Psoas muscle (tissue), 8 donors: ENCODE data around the gene SEMA4D. TPM values are rescaled to one million over a fixed set of nuclear protein-coding genes. Genes with fewer than 3 reads are reported as not detected.

Experiments used
- ATAC-seq, 4 donors: fragments of 200-7000 bp; cut with Tn5 transposase; one replicate each; pipeline ENCODE4 v1.9.1; 2020; ENCODE audit warnings: moderate library complexity in 3 of 4, mild to moderate bottlenecking in 2 of 4
- DNase-seq, 2 donors: peaks; one replicate each; pipeline ENCODE4 v3.0.0-alpha.2; 2020
- H3K27ac ChIP-seq: fragments of 200-600 bp; one replicate; pipeline ENCODE4 v1.8.0; 2022
- H3K27me3 ChIP-seq, 3 donors: fragments of 200-600 bp in 1 of 3; one replicate each; pipeline versions ENCODE4 v1.6.1 to v1.8.0; 2013 to 2022; ENCODE audit warnings: low read length in 2 of 3, mild to moderate bottlenecking in 2 of 3, moderate library complexity in 1 of 3; ENCODE audit not compliant: insufficient read depth in 3 of 3
- H3K36me3 ChIP-seq, 2 donors: fragments of 200-600 bp in 1 of 2; one replicate each; pipeline versions ENCODE4 v1.6.1 to v1.8.0; 2013 to 2022; ENCODE audit warnings: low read depth in 1 of 2, mild to moderate bottlenecking in 1 of 2, moderate library complexity in 1 of 2; ENCODE audit not compliant: insufficient read depth in 1 of 2
- H3K4me1 ChIP-seq: fragments of 200-600 bp; one replicate; pipeline ENCODE4 v1.8.0; 2022
- H3K4me3 ChIP-seq: fragments of 200-600 bp; one replicate; pipeline ENCODE4 v1.8.0; 2022; ENCODE audit warnings: mild to moderate bottlenecking
- H3K9me3 ChIP-seq: fragments of 200-600 bp; one replicate; pipeline ENCODE4 v1.8.0; 2022
- WGBS, 3 donors: extraction: QIAGEN DNeasy Blood & Tissue Kit; methylation state at CpG; one replicate each; pipeline versions ENCODE4 v1.1.6 to v1.1.7; 2013; 5-methylcytosine and 5-hydroxymethylcytosine counted together
- intact Hi-C, 2 donors: fragments of 100-400 bp; cut with DNase I; formaldehyde crosslinking; loops; one replicate each; pipeline versions ENCODE4 v1.11.0 to v1.14.2; 2022
- polyA plus RNA-seq, 3 donors: library from polyadenylated mRNA; stranded (reverse); fragments of 200-250 nt; gene quantifications; one replicate each; pipeline ENCODE4 v1.2.3, GENCODE V29; 2013
- total RNA-seq, 4 donors: library from RNA; stranded (reverse); fragmentation: NEBNext Ultra II Directional in 2 of 4; extraction: Animal tissue kit (Norgen Biotek cat#: 25700) in 2 of 4; gene quantifications; one replicate each; pipeline versions ENCODE4 v1.2.1 to v1.2.4, GENCODE V29; 2021 to 2023
- TF ChIP-seq, protein P1 (sequence below): fragments of 200-600 bp; IDR thresholded peaks from one replicate; pipeline ENCODE4 v1.8.0; 2022; ENCODE audit warnings: antibody characterized with exemption
- donor health status: healthy with polysubstance abuse.
- donor health status: DM: no; HTN: no; CAD: no; lungs with moderate emphysema.
- donor health status: Bipolar disorder and iron deficiency.
- donor health status: healthy.
- donor health status: DM: yes; HTN: yes; CAD: no.
- donor health status: DM: no; HTN: no; CAD: no.
- donor health status: DM: no; HTN: no; CAD: no.
- donor health status: DM: yes; HTN: yes; CAD: no.

The SEMA4D gene
- total and polyA plus RNA-seq, 7 donors = 9.3 to 111 (median 32.1) TPM

DNA sequence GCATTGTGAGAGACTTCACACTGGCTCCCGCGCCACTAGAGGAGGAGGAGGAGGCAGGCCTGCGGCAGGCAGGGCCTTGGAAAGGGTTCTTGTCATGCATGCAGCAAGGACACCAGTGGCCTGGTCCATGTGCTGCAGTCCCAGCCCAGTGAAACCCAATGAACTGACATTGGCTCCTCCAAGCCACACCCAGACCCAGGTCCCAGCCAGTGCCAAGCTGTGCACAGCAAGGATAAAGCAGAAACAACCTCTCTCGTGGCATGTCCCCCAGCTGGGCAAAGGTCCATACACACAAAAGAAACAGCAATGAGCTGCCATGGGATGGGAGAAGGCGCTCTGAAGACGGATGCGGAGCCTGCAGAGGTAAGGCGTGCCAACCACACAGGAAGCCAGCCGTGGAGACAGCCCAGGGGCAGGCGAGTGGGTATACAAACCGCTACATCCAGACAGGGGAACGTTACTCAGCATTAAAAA, 89.2 kb downstream of the SEMA4D start:
- H3K27ac ChIP-seq = peak overlapping the region; percentile 58
- intact Hi-C loops = no loop called here
- H3K36me3 ChIP-seq = peaks cover 0 to 5% of the 10 kb centered on the region in 2 donors
- H3K4me1 ChIP-seq = peaks cover 38% of the 10 kb centered on the region
- peak in 3 of 4 donors; percentile 20 to 28 (median 25) for ATAC-seq
- no peak overlapping the region for H3K4me3 ChIP-seq
- no peak for DNase-seq
- TF ChIP-seq, protein P1, sequence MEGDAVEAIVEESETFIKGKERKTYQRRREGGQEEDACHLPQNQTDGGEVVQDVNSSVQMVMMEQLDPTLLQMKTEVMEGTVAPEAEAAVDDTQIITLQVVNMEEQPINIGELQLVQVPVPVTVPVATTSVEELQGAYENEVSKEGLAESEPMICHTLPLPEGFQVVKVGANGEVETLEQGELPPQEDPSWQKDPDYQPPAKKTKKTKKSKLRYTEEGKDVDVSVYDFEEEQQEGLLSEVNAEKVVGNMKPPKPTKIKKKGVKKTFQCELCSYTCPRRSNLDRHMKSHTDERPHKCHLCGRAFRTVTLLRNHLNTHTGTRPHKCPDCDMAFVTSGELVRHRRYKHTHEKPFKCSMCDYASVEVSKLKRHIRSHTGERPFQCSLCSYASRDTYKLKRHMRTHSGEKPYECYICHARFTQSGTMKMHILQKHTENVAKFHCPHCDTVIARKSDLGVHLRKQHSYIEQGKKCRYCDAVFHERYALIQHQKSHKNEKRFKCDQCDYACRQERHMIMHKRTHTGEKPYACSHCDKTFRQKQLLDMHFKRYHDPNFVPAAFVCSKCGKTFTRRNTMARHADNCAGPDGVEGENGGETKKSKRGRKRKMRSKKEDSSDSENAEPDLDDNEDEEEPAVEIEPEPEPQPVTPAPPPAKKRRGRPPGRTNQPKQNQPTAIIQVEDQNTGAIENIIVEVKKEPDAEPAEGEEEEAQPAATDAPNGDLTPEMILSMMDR = no peak
- no peaks in the 10 kb centered on the region for H3K9me3 ChIP-seq
- no peaks in the 10 kb centered on the region for H3K27me3 ChIP-seq
- 73 to 88% (median 79%) methylated on average over 12 of the region's 12 CpGs for WGBS, 3 donors

DNA sequence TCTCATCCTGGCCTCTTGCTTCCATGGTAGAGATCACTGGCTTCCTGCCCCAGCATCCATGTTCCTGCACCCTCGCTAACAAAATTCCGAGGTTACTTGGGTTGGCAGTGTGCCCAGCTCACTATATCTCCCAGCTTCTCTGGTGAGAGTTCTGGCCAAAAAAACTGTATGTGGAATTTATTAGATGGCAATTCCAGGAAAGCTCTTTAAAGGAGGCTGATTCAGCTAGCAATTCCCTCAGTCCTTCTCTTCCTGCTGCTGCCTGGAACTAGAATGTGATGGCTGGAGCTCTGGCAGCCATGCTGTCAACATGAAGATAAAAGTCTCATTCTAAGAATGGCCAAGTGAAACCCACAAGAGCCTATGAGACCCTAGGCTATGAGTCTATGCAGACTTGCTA, 90.8 kb downstream of the SEMA4D start:
- WGBS, 3 donors = 33 to 42% (median 34%) methylated on average over 2 of the region's 2 CpGs
- Histone ChIP-seq H3K27me3 (no peaks in the 10 kb centered on the region), H3K4me3 (no peak overlapping the region), H3K4me1 (peaks cover 22% of the 10 kb centered on the region), H3K27ac (no peak overlapping the region), H3K9me3 (no peaks in the 10 kb centered on the region), H3K36me3 (peaks cover 0 to 17% of the 10 kb centered on the region in 2 donors)
- DNase-seq = no peak
- intact Hi-C loops = no loop called here
- ATAC-seq = no peak
- TF ChIP-seq, protein P1 = no peak

DNA sequence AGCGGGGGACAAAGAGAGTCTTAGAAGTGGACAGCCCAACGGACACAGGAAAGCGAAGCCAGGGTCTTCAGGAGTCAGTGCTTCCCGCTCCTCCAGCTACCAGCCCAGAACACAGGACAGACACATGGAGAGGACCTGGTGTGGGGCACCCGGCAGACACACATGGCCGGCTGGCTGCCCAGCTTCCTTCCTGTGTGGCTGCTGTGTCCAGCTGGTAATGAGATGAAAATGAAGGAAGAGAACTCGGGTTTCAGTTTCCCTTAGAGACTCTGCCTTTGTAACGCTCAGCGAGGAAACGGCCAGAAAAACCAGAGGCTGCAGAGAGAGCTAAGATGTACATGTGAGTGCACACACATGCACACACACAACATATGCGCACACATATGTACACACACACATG, 92.1 kb downstream of the SEMA4D start:
- Histone ChIP-seq H3K36me3 (peaks cover 0 to 29% of the 10 kb centered on the region in 2 donors), H3K4me3 (no peak overlapping the region)

DNA sequence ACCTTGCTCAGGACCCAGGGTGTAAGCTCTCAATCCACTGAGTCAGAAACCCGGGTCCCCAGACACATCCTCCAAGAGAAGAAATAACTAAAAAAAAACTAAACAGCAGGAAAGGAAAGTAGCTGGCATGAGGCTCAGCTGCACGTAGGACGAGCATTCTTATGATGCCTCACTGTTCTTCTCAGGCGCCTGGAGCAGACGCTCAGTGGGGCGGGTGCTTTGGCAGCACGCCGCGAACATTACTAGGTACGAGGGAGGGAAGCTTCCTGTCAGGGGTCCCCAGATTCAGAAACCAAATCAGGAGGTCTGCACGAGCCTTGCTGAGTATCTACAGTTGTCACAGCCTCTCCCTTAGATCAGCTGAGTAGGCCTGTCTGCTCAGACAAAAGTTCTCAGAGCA, 93.8 kb downstream of the SEMA4D start:
- Histone ChIP-seq H3K9me3 (no peaks in the 10 kb centered on the region), H3K4me3 (no peak overlapping the region), H3K27ac (no peak overlapping the region), H3K4me1 (peaks cover 7% of the 10 kb centered on the region), H3K36me3 (peaks cover 0 to 44% of the 10 kb centered on the region in 2 donors), H3K27me3 (no peaks in the 10 kb centered on the region)
- DNase-seq = peak in 1 of 2 donors; percentile 12
- intact Hi-C loops = no loop called here
- WGBS, 3 donors = 85 to 95% (median 90%) methylated on average over 11 of the region's 11 CpGs
- TF ChIP-seq, protein P1 = no peak
- no peak for ATAC-seq

More for the DNA sequence above, 92.1 kb downstream of the SEMA4D start:
- Histone ChIP-seq H3K4me1 (peaks cover 19% of the 10 kb centered on the region), H3K27ac (no peak overlapping the region), H3K9me3 (no peaks in the 10 kb centered on the region), H3K27me3 (no peaks in the 10 kb centered on the region)
- 56 to 63% (median 61%) methylated on average over 11 of the region's 11 CpGs for WGBS, 3 donors
- TF ChIP-seq, protein P1 = no peak
- DNase-seq (peak in 1 of 2 donors; percentile 47), ATAC-seq (no peak)
- intact Hi-C loops = no loop called here
